AML-193 (cell line): Measurements from ENCODE around the gene ZNF587.
"Not testable (repeated sequence)": the region's sequence is repeated elsewhere in the genome, so short reads cannot be mapped to it uniquely, and the experiment has no call there.

Experiments used
- DNase-seq, 2 experiments: peaks; one replicate each; lab custom pipeline; 2025; lab: John Stamatoyannopoulos, UW

ZNF587 gene

GRCh38 chr19:57887195-57887941 lies 37.7 kb downstream of the ZNF587 start:
- DNase-seq = no peak

DNA sequence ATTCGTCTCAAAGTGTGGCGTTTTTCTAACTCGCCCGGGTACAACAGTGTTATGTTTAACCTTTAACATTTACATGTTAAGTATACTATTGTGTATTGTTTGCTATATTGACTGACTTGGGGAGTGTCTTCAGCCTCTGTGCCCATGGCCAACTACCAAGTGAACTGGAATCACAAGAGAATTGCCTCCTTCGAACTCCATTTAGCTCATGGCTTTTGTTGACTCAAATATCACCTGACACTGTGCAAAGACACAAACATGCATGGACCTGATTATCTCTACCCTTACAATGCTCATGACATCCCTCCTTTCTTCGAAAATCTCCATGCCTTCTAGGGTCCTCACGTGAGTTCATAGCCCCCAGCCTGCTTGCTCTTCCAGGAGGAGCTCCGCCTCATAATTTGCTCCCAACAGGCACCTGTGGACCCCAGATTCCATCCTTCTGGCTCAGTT lies 38.5 kb downstream of the ZNF587 start:
- no peak for DNase-seq

GRCh38 chr19:57888560-57889231 lies 39.0 kb downstream of the ZNF587 start, which contains the start of gene ZNF814:
TSS of gene ZNF814 (minus strand) at chr19:57889037. CDS start at chr19:57888802, 235 bp downstream.
- DNase-seq = no peak

GRCh38 chr19:57890706-57891105 lies 41.0 kb downstream of the ZNF587 start:
- not testable (repeated sequence) for DNase-seq

GRCh38 chr19:57900311-57900710 lies 50.7 kb downstream of the ZNF587 start:
- no peak for DNase-seq

- no peak for DNase-seq
Observed at GRCh38 chr19:57903618-57904184, 54.0 kb downstream of the ZNF587 start.

- DNase-seq = no peak
Observed at GRCh38 chr19:57905258-57905657, 55.6 kb downstream of the ZNF587 start.

DNA sequence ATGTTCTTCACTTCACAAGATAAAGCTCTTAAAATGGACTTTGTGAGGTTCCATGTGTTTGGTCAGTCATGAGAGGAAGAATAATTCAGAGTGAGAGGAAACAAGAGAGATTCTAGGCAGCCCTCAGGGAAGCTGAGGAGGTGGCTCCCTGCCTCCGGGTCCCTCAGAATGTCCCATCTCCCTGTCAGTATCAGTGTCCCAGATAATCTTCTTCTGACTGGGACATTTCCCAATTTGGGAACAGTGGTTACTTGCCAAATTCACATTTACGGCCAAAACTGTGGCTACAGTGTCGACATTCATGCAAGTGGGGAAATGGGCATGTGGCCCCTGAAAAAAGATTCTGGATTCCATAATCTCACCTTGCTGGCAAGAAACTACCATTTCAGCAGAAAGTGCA lies 57.7 kb downstream of the ZNF587 start:
- no peak for DNase-seq

- no peak for DNase-seq
Observed at GRCh38 chr19:57914531-57914930, 64.9 kb downstream of the ZNF587 start.
